ACHN (cell line): Measurements from ENCODE around the gene TOM1L2.

Experiments used
- DNase-seq: peaks from one replicate; pipeline ENCODE4 v3.0.0-alpha.2; 2015
- in situ Hi-C: cut with HindIII; loops from 2 replicates; pipeline ENCODE4 v1.10.0; 2017; ENCODE audit warnings: low sequenced_read_pairs, low pct_ligation_motif_present, low pct_unique_long_range_greater_than_20kb

TOM1L2 gene

DNA sequence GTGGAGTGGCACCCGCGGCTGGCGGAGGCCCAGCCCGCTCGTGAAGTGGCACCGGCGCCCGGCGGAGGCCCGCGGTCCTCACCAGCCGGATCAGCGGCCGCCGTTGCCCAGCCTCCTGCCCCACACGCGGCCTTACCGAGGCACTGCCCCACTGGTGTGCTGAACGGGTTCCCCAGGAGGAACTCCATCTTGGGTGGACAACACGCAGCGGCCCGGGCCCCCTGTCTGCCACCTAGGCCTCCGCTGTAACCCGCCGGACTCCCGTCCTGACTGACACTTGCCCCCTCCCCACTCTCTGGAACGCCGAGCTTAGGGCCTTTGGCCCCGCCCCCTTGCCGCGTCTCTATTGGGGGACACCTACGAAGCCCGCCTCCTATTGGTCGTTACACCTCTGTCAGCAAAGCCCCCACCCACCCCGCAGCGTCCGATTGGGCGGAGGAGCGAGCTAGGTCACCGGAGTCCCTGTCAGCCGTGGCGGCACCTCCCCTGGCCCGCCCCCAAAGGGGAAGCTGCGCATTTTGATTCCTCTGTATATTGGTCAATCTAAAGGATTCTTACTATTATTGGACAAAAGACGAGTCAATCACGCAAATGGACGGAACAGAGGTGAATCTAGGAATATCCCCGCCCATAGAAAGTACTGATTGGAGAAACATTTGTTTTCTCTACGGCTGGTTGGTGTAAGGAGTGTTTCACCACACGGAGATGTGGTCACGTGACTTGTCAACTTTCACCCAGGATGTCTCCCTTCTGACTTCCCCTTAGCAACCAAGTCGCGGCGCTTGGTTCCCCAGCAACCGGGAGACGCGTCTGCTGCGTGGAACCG, at the start of gene TOM1L2, which contains the start of gene DRC3:
Gene TOM1L2, minus strand, starts transcription at position 275 of the 826 bp plus-strand sequence. Its CDS starts 87 bp downstream, at position 188.
Gene DRC3, plus strand, starts transcription at position 737 of the 826 bp plus-strand sequence. CDS start 4,737 bp downstream, outside the sequence.
- in situ Hi-C loops: no loop called here
- peak; percentile 100 for DNase-seq

GRCh38 chr17:18021372-18021771, 49.2 kb upstream of the TOM1L2 start:
- in situ Hi-C loops: no loop called here
- no peak for DNase-seq

GRCh38 chr17:18020971-18021370, 48.8 kb upstream of the TOM1L2 start:
- no peak for DNase-seq
- in situ Hi-C loops: no loop called here

GRCh38 chr17:18019838-18020154, 47.6 kb upstream of the TOM1L2 start:
- in situ Hi-C loops: no loop called here
- no peak for DNase-seq

GRCh38 chr17:18018411-18018921, 46.3 kb upstream of the TOM1L2 start:
- in situ Hi-C loops: no loop called here

DNA sequence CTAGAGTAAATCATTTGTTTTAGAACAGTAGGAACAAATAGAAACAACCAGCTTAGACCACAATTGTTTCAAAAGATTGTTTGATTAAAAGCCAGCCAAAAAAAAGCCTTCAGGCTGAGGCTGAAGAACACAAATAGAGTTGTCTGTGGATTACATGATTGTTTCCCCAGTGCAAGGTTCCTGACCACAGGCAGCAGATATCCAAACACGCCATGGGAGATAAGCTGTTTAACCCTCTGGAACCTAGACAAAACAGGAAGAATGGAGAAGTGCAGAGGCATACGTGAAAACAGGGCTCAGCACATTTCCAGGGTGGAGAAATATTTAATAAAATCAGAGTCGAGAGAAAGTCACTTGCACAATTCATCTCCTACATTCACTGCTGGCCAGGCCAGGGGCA, 45.8 kb upstream of the TOM1L2 start:
- no peak for DNase-seq
- in situ Hi-C loops: no loop called here

More at GRCh38 chr17:18018411-18018921, 46.3 kb upstream of the TOM1L2 start:
- DNase-seq: no peak

GRCh38 chr17:18016426-18016825, 44.2 kb upstream of the TOM1L2 start:
- no peak for DNase-seq
- in situ Hi-C loops: no loop called here

- DNase-seq: no peak
- in situ Hi-C loops: no loop called here
These were observed 43.4 kb upstream of the TOM1L2 start for GRCh38 chr17:18015593-18015992.

- in situ Hi-C loops: no loop called here
- DNase-seq: no peak
These were observed 41.8 kb upstream of the TOM1L2 start for GRCh38 chr17:18014006-18014405.

DNA sequence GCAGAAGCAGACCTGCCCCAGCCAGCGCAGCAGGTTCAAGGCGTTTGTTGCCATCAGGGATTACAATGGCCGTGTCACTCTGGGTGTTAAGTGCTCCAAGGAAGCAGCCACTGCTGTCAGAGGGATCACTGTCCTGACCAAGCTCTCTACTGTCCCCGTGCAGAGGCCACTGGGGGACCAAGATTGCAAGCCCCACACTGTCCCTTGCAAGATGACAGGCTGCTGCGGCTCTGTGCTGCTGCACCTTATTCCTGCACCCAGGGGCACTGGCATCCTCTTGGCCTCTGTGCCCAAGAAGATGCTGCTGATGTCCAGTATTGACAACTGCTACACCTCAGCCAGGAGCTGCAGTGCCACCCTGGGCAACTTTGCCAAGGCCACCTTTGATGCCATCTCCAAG, 39.1 kb upstream of the TOM1L2 start:
- no peak for DNase-seq
- in situ Hi-C loops: no loop called here

GRCh38 chr17:18009609-18010420, 37.6 kb upstream of the TOM1L2 start:
- in situ Hi-C loops: no loop called here
- no peak for DNase-seq

DNA sequence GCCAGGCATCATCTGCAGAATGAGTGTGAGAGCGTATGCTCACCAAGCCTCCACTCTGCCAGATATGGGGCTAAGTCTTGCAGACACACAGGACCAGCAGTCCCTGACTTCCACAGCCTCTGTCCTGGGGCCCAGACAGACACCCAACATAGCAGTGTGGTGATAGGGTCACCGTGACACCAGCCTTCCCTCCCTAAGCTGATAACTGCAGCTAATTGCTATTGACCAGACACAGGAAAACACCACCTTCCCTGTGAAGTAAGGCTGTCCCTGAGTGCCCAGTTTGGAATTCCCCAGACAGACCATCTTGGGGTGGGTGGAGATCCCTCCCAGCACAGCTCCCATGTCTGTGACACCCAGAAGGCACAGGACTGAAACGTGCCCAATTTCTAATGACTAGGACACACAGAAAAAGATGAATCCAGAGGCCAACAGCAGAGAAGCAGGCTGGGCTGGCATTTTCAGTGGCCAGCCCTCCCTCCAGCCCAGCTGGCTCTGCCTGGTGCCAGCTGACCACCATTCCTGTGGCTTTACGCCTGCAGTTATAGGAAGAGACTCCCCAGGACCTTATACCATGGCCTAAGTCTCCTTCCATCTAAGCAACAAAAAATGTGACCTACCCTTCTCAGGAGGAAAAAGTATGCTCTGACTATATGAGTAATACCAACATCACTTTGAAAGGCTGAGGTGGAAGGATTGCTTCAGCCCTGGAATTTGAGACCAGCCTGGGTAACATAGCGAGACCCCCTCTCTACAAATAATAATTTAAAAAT, 36.5 kb upstream of the TOM1L2 start:
- in situ Hi-C loops: no loop called here

GRCh38 chr17:18006495-18007239, 34.5 kb upstream of the TOM1L2 start:
- DNase-seq: no peak
- in situ Hi-C loops: no loop called here

More for the DNA sequence above, 36.5 kb upstream of the TOM1L2 start:
- peak; percentile 22 for DNase-seq

DNA sequence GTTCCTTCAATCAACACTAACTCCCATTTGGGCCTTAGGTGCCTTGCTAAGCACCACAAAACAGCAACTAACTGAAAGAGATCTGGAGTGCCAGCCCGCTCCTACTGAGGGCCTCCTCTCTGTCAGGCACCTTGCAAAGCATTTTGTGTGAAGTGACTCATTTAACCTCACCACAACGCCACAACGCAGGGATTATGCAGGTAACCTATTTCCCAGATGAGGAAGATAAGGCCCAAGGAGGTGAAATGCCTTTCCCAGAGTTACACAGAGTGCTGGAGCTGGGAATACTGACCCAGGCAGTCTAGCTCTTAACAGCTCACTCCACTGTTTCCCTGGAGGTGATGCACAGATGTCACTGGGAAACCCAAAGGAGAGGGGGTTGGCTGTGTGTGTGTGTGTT, 33.3 kb upstream of the TOM1L2 start:
- DNase-seq: no peak
- in situ Hi-C loops: no loop called here

DNA sequence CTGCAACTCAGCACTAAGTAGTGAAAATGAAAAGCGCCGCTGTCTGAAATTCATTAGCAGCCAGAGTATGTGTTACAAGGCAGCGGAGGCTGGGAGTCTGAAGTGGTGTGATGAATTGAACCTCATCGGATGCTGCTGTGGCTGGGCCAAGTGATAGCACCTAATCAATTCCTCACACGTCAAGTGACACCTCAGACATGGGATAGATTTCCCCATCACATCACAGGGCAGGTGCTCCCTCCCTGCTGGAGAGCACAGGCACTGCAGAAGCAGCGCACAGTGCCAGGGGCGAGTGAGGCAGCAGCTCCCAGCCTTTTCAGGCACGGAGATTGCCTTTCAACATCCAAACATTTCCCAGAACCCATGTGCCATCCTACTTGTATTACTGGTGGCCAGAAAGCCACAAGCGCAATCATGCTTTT, 32.7 kb upstream of the TOM1L2 start:
- DNase-seq: no peak
- in situ Hi-C loops: no loop called here

GRCh38 chr17:18004345-18004744, 32.1 kb upstream of the TOM1L2 start:
- in situ Hi-C loops: no loop called here

DNA sequence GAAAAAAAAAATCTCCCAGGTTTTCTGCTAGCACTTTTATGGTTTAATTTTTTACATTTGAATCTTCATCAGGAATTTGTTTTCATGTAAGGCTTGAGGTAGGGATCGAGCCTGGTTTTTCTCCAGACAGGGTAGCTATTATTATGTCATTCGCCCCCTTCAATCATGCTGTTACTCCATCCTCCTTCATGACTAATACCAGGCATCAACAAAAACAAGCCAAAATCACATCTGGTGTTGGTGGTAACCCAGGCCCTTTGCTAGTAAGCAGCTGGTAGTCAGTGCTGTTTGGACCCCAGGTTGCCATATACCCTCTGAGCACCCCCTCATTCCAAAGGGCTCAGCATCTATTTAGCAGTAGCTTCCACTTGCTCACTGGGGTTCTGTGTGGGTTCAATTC, 30.0 kb upstream of the TOM1L2 start:
- in situ Hi-C loops: no loop called here
- DNase-seq: no peak

More at GRCh38 chr17:18004345-18004744, 32.1 kb upstream of the TOM1L2 start:
- peak; percentile 23 for DNase-seq

- in situ Hi-C loops: no loop called here
- no peak for DNase-seq
These were observed 27.8 kb upstream of the TOM1L2 start for GRCh38 chr17:18000030-18000408.
